ENCODE measurements around the gene TMEM183A. TPM values are rescaled to one million over a fixed set of nuclear protein-coding genes. Genes with fewer than 3 reads are reported as not detected.

The TMEM183A gene
- total and polyA plus RNA-seq, 2 experiments from 2014 or later, result 65.2 to 78.8 TPM

DNA sequence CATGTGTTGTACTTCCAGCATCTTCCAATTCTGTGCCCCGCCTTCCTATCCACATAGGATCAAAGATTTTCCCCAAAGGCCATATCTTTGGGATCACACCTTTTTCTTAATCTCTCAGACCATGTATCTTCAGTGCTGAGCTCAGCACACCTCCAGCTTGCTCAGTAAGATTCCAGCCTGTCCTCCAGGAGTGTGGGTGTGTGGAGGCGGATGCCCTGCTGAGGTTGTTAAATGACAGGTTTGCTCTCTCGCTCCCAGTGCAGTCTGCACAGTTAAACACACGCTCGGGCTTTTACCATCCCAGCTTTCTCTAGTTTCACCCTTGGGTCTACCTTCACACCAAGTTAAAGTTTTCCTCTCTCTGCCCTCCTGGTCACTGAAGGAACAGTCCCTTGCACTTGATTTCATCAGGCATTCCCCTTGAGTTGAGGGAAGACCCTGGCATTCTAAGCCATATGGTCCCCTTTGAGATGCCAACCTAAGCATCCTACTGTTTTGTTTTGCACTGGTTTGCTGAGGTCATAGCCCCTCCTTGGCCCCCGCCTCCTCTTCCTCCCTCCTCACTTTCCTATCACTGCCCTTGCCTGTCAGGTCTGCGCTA, 64.9 kb downstream of the TMEM183A start:
- no peak overlapping the region for H2AFZ ChIP-seq
- WGBS (ENCODE audit: low lambda C conversion rate, missing lambda C conversion rate), result 73% methylated on average over 7 of the region's 7 CpGs
- no peaks in the 10 kb centered on the region for H3K9me3 ChIP-seq (ENCODE audit: low read depth)
- no peak overlapping the region for H3K4me3 ChIP-seq
- no peaks in the 10 kb centered on the region for H4K20me1 ChIP-seq (ENCODE audit: insufficient read depth, poor library complexity, severe bottlenecking)
- no peak for DNase-seq (ENCODE audit: low spot score)
- no peaks in the 10 kb centered on the region for H3K36me3 ChIP-seq (replicated peaks; ENCODE audit: insufficient read depth, low read depth)
- no peaks in the 10 kb centered on the region for H3K4me1 ChIP-seq (ENCODE audit: insufficient read depth)
- no peak overlapping the region for H3K27ac ChIP-seq
- TF ChIP-seq EZH2phosphoT487 (IDR thresholded peaks at IDR 0.05; ENCODE audit: low read depth, severe bottlenecking, unreplicated experiment) (no peak), EZH2 (IDR thresholded peaks at IDR 0.05; ENCODE audit: borderline replicate concordance) (no peak)
- TF ChIP-seq, protein P1, sequence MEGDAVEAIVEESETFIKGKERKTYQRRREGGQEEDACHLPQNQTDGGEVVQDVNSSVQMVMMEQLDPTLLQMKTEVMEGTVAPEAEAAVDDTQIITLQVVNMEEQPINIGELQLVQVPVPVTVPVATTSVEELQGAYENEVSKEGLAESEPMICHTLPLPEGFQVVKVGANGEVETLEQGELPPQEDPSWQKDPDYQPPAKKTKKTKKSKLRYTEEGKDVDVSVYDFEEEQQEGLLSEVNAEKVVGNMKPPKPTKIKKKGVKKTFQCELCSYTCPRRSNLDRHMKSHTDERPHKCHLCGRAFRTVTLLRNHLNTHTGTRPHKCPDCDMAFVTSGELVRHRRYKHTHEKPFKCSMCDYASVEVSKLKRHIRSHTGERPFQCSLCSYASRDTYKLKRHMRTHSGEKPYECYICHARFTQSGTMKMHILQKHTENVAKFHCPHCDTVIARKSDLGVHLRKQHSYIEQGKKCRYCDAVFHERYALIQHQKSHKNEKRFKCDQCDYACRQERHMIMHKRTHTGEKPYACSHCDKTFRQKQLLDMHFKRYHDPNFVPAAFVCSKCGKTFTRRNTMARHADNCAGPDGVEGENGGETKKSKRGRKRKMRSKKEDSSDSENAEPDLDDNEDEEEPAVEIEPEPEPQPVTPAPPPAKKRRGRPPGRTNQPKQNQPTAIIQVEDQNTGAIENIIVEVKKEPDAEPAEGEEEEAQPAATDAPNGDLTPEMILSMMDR (IDR thresholded peaks at IDR 0.05; ENCODE audit: poor library complexity), result no peak
- H3K79me2 ChIP-seq, result no peaks in the 10 kb centered on the region
- peaks cover 45% of the 10 kb centered on the region for H3K27me3 ChIP-seq
- no peaks in the 10 kb centered on the region for H3K9me2 ChIP-seq (replicated peaks; ENCODE audit: insufficient read depth)
- H3K4me2 ChIP-seq, result no peak overlapping the region

DNA sequence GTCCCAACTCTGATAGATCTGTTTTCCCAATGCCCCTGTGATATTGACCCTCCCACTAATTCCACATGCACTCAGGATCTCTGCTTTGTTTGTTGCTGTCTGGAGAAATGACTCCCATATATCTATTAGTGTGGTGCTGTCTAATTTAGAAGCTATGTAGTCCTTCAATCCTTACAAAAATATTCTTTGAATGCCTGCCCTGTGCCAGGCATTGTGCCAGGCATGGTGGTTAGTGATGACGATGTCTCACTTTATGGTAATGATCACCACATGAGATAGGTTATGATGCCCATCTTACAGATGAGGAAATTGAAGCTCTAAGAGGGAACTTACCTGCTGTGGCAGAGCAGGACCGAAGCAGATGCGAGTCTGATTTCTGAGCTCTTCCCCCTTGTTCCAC, 65.7 kb downstream of the TMEM183A start:
- H3K27me3 ChIP-seq, result peaks cover 53% of the 10 kb centered on the region
- no peaks in the 10 kb centered on the region for H4K20me1 ChIP-seq (ENCODE audit: insufficient read depth, poor library complexity, severe bottlenecking)
- no peak overlapping the region for H3K4me2 ChIP-seq
- no peak for DNase-seq (ENCODE audit: low spot score)
- WGBS (ENCODE audit: low lambda C conversion rate, missing lambda C conversion rate), result 85% methylated on average over 3 of the region's 3 CpGs
- TF ChIP-seq, protein P1 (IDR thresholded peaks at IDR 0.05; ENCODE audit: poor library complexity), result no peak
- no peak for TF ChIP-seq EZH2phosphoT487 (IDR thresholded peaks at IDR 0.05; ENCODE audit: low read depth, severe bottlenecking, unreplicated experiment)
- TF ChIP-seq EZH2 (IDR thresholded peaks at IDR 0.05; ENCODE audit: borderline replicate concordance), result no peak
- no peaks in the 10 kb centered on the region for H3K36me3 ChIP-seq (replicated peaks; ENCODE audit: insufficient read depth, low read depth)
- H3K79me2 ChIP-seq, result no peaks in the 10 kb centered on the region
- no peak overlapping the region for H3K4me3 ChIP-seq
- no peaks in the 10 kb centered on the region for H3K9me2 ChIP-seq (replicated peaks; ENCODE audit: insufficient read depth)
- H3K4me1 ChIP-seq (ENCODE audit: insufficient read depth), result no peaks in the 10 kb centered on the region
- H3K27ac ChIP-seq, result no peak overlapping the region
- H3K9me3 ChIP-seq (ENCODE audit: low read depth), result no peaks in the 10 kb centered on the region
- no peak overlapping the region for H2AFZ ChIP-seq

DNA sequence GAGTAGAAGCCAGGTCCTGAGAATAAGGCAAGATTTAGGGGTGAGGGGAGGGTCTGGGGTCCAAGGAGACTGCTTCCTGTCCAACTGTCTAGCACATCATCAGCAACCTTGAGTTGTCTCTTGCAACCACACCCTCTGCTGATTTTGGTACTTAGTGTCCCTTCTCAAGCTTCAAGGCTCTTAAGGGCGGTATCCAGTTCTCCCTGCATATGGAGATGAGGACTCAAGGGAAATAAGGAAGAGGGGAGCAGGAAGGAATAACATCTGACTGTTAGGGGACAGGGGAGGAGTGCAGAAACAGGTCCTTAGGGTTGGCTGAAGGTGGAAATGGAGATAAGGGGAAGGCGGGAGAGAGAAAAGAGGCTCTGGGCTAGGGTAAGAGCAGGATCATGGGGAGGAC, 66.3 kb downstream of the TMEM183A start:
- H3K79me2 ChIP-seq, result no peaks in the 10 kb centered on the region
- no peak overlapping the region for H3K27ac ChIP-seq
- no peaks in the 10 kb centered on the region for H3K9me2 ChIP-seq (replicated peaks; ENCODE audit: insufficient read depth)
- H3K9me3 ChIP-seq (ENCODE audit: low read depth), result no peaks in the 10 kb centered on the region
- H3K4me1 ChIP-seq (ENCODE audit: insufficient read depth), result no peaks in the 10 kb centered on the region
- H3K27me3 ChIP-seq, result peaks cover 53% of the 10 kb centered on the region
- H3K4me2 ChIP-seq, result no peak overlapping the region
- DNase-seq (ENCODE audit: low spot score), result no peak
- 93% methylated on average over 2 of the region's 2 CpGs for WGBS (ENCODE audit: low lambda C conversion rate, missing lambda C conversion rate)
- no peak for TF ChIP-seq EZH2 (IDR thresholded peaks at IDR 0.05; ENCODE audit: borderline replicate concordance)
- TF ChIP-seq, protein P1 (IDR thresholded peaks at IDR 0.05; ENCODE audit: poor library complexity), result no peak
- TF ChIP-seq EZH2phosphoT487 (IDR thresholded peaks at IDR 0.05; ENCODE audit: low read depth, severe bottlenecking, unreplicated experiment), result no peak
- no peak overlapping the region for H3K4me3 ChIP-seq
- H2AFZ ChIP-seq, result no peak overlapping the region
- no peaks in the 10 kb centered on the region for H3K36me3 ChIP-seq (replicated peaks; ENCODE audit: insufficient read depth, low read depth)
- no peaks in the 10 kb centered on the region for H4K20me1 ChIP-seq (ENCODE audit: insufficient read depth, poor library complexity, severe bottlenecking)

Other genes starting within 250 kb of the TMEM183A start
- gene KDM5B, start 199.0 kb upstream of the TMEM183A start, total RNA-seq, result 102 and 110 TPM in 2 replicates
- 87.9 and 94.8 TPM in 2 replicates for gene KDM5B, start 199.0 kb upstream of the TMEM183A start, polyA plus RNA-seq
- gene PCAT6, start 196.4 kb upstream of the TMEM183A start, total RNA-seq, result 0.48 and 0.60 TPM in 2 replicates
- gene PCAT6, start 196.4 kb upstream of the TMEM183A start, polyA plus RNA-seq, result 11.1 and 15.7 TPM in 2 replicates
- gene RABIF, start 118.2 kb upstream of the TMEM183A start, total RNA-seq, result 6.1 and 8.3 TPM in 2 replicates
- 13.6 and 14.7 TPM in 2 replicates for gene RABIF, start 118.2 kb upstream of the TMEM183A start, polyA plus RNA-seq
- gene KLHL12, start 80.1 kb upstream of the TMEM183A start, total RNA-seq, result 21.6 and 23.4 TPM in 2 replicates
- gene KLHL12, start 80.1 kb upstream of the TMEM183A start, polyA plus RNA-seq, result 12.7 and 15.1 TPM in 2 replicates
- gene ADIPOR1, start 49.1 kb upstream of the TMEM183A start, total RNA-seq, result 75.7 and 103 TPM in 2 replicates
- gene ADIPOR1, start 49.1 kb upstream of the TMEM183A start, polyA plus RNA-seq, result 114 and 121 TPM in 2 replicates
- gene CYB5R1, start 40.1 kb upstream of the TMEM183A start, total RNA-seq, result 64.9 and 71.6 TPM in 2 replicates
- gene CYB5R1, start 40.1 kb upstream of the TMEM183A start, polyA plus RNA-seq, result 93.8 and 97.6 TPM in 2 replicates
- gene PPFIA4, start 19.1 kb downstream of the TMEM183A start, total RNA-seq, result 1.1 and 1.4 TPM in 2 replicates
- gene PPFIA4, start 19.1 kb downstream of the TMEM183A start, polyA plus RNA-seq, result 1.7 and 5.2 TPM in 2 replicates
- not detected in 2 replicates for gene MYOG, start 78.6 kb downstream of the TMEM183A start, total RNA-seq
- gene MYOG, start 78.6 kb downstream of the TMEM183A start, polyA plus RNA-seq, result not detected in 2 replicates
- gene ADORA1, start 120.4 kb downstream of the TMEM183A start, total RNA-seq, result 2.3 and 2.4 TPM in 2 replicates
- gene ADORA1, start 120.4 kb downstream of the TMEM183A start, polyA plus RNA-seq, result 1.6 and 2.0 TPM in 2 replicates
- not detected in 2 replicates for gene MYBPH, start 168.5 kb downstream of the TMEM183A start, total RNA-seq
- gene MYBPH, start 168.5 kb downstream of the TMEM183A start, polyA plus RNA-seq, result 0.70 TPM in 1 of 2 replicates, not detected in the other
- gene CHI3L1, start 179.3 kb downstream of the TMEM183A start, total RNA-seq, result 8.4 and 12.8 TPM in 2 replicates
- 21.8 and 25.3 TPM in 2 replicates for gene CHI3L1, start 179.3 kb downstream of the TMEM183A start, polyA plus RNA-seq
- gene CHIT1, start 222.3 kb downstream of the TMEM183A start, total RNA-seq, result 0.20 and 0.93 TPM in 2 replicates
- 0.30 and 1.1 TPM in 2 replicates for gene CHIT1, start 222.3 kb downstream of the TMEM183A start, polyA plus RNA-seq